Measurements from ENCODE around the gene OSM.

DNA sequence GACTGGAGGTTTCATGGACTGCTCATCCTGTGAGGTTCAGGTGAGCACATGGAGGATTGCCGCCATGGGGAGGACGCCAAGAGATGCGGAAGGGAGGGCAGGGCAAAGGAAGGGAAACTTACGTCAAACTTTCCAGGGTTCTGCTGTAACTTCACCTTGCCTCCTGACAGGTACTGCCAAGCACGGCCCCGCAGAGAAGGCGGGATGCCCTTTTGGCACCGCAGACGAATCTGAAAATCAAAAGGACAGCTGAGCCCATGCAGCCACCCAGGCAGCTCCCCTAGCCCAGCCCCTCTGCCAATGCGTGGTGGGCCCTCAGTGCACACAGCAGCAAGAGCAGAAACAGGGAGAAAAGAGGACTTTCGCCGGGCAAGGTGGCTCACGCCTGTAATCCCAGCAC lies 32.7 kb upstream of the OSM start:
- no peak for TF ChIP-seq EZH2phosphoT487 (IDR thresholded peaks at IDR 0.05; ENCODE audit: insufficient read depth, low read depth)
- no peak for TF ChIP-seq EZH2 (IDR thresholded peaks at IDR 0.05; ENCODE audit: insufficient read depth, poor library complexity, severe bottlenecking)
